IPS-20b (cell line): ENCODE results near the gene CTXN1.

Source experiments
- H3K27ac ChIP-seq: one replicate; pipeline ENCODE4 v1.5.1; 2013; ENCODE audit warnings: low read length
- H3K27me3 ChIP-seq: 2 replicates; pipeline ENCODE4 v1.6.1; 2013; ENCODE audit warnings: mild to moderate bottlenecking, low read length, inconsistent platforms; ENCODE audit not compliant: insufficient read depth
- H3K36me3 ChIP-seq: 2 replicates; pipeline ENCODE4 v1.6.1; 2013; ENCODE audit warnings: low read depth, mild to moderate bottlenecking, inconsistent platforms, low read length, moderate library complexity; ENCODE audit not compliant: insufficient read depth
- H3K4me1 ChIP-seq: 2 replicates; pipeline ENCODE4 v1.6.1; 2013; ENCODE audit warnings: mild to moderate bottlenecking, control low read depth, inconsistent platforms, low read length, moderate library complexity; ENCODE audit not compliant: insufficient read depth
- H3K4me3 ChIP-seq: 2 replicates; pipeline ENCODE4 v1.5.1; 2013; ENCODE audit warnings: mild to moderate bottlenecking, low read length, inconsistent platforms
- H3K9ac ChIP-seq: 2 replicates; pipeline ENCODE4 v1.6.1; 2013; ENCODE audit warnings: low read depth, mild to moderate bottlenecking, inconsistent platforms, low read length, moderate library complexity
- H3K9me3 ChIP-seq: 2 replicates; pipeline ENCODE4 v1.6.1; 2013; ENCODE audit warnings: mild to moderate bottlenecking, low read depth, low read length, inconsistent platforms; ENCODE audit not compliant: insufficient read depth

CTXN1 gene

DNA sequence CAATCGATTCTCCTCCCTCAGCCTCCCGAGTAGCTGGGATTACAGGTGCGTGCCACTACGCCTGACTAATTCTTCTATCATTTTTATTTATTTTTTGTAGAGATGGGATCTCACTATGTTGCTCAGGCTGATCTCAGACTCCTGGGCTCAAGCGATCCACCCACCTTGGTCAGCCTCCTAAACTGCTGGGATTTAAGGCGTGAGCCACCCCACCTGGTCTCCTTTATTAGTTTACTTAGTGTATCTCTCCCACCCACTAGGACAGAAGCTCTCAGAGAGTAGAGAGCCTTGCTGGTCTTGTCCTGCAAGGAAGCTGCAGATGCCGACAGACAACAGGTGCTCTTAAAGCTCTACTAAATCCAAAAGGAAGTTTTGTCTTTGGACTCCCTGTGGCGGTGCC, 40.1 kb downstream of the CTXN1 start:
- Histone ChIP-seq H3K4me1 (no peaks in the 10 kb centered on the region), H3K27me3 (peaks cover 24% of the 10 kb centered on the region), H3K4me3 (no peak overlapping the region), H3K27ac (no peak overlapping the region), H3K9ac (no peak overlapping the region), H3K36me3 (no peaks in the 10 kb centered on the region), H3K9me3 (no peaks in the 10 kb centered on the region)

DNA sequence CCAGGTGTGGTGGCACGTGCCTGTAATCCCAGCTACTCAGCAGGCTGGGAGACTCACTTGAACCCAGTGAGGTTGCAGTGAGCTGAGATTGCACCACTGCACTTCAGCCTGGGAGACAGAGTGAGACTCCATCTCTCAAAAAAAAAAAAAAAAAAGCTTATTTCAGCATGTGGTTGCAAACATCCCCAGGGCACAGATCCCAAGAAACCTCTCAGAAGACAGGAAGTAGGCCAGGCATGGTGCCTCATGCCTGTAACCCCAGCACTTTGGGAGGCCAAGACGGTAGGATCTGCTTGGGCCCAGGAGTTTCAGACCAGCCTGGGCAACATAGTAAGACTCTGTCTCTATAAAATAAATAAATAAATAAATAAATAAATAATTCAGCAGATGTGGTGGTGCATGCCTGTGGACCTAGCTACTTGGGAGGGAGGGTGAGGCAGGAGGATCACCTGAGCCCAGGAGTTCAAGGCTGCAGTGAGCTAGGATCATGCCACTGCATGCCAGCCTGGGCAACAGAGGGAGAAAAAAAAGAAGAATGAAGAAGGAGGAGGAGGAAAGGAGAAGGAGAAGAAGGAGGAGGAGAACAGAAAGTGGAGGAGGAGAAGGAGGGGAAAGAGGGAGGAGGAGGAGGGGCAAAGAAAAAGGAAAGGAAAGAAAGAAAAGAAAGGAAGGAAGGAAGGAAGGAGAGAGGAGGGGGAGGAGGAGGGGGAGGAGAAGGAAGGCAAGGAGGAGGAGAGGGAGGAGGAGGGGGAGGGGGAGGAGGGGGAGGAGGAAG, 42.0 kb downstream of the CTXN1 start:
- H3K4me1 ChIP-seq, result no peaks in the 10 kb centered on the region
- H3K9me3 ChIP-seq, result no peaks in the 10 kb centered on the region
- H3K9ac ChIP-seq, result no peak overlapping the region
- no peaks in the 10 kb centered on the region for H3K36me3 ChIP-seq
- peaks cover 16% of the 10 kb centered on the region for H3K27me3 ChIP-seq
- no peak overlapping the region for H3K4me3 ChIP-seq
- H3K27ac ChIP-seq, result no peak overlapping the region

DNA sequence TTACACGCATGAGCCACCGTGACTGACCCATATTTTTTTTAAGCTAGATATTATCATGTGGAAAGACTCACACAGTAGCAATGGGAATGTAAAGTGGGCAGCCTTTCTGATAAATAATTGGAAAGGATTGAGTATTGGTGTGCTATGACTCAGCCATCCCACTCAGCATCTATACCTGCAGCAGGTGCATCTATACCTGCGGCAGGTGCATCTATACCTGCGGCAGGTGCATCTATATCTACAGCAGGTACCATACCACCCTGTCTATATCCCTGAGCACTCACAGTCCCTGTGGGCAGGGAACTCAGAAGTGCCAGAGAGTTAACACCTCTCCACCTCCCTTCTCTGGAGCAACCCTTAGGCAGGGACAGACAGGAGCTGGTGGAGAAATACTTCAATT, 42.8 kb downstream of the CTXN1 start:
- Histone ChIP-seq H3K4me3 (no peak overlapping the region), H3K4me1 (no peaks in the 10 kb centered on the region), H3K9me3 (no peaks in the 10 kb centered on the region), H3K27me3 (peaks cover 9% of the 10 kb centered on the region; the same call in 1 of the 2 replicates), H3K36me3 (no peaks in the 10 kb centered on the region), H3K27ac (no peak overlapping the region), H3K9ac (no peak overlapping the region)

DNA sequence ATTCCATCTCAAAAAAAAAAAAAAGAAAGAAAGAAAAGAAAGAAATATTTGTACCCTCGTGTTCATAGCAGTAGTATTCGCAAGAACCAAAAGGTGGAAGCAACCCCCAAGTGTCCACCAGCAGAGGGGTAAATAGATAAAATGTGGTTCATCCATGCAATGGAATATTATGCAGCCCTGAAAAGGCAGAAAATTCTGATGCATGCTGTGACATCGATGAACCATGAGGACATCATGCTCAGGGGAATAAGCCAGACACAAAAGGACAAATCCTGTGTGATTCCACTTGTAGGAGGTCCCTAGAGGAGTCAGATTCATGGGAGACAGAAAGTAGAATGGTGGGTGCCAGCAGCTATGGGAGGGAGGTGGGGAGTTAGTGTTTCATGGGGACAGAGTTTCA, 44.0 kb downstream of the CTXN1 start:
- H3K4me1 ChIP-seq, result no peaks in the 10 kb centered on the region

DNA sequence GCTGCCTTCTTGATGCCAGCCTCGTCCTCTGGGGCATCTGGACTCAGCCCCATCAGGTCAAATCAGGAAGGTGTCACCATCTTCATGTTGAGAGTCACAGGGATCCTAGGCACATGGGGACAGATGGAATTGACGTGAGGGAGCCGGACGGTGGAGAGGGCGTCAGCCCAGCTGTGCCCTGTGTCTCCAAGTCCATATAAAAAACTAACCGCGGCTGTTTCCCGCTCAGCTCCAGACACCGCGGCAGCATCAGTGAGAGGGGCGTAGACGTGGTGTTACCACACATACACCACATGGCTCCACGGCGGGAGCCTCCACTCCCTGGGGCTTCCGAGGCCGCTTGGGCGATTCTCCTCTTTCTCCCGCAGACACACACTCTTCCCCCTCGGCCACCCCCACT, 46.1 kb downstream of the CTXN1 start:
- Histone ChIP-seq H3K4me3 (no peak overlapping the region), H3K27me3 (no peaks in the 10 kb centered on the region), H3K27ac (no peak overlapping the region), H3K36me3 (no peaks in the 10 kb centered on the region), H3K4me1 (no peaks in the 10 kb centered on the region), H3K9ac (no peak overlapping the region), H3K9me3 (no peaks in the 10 kb centered on the region)

More for the DNA sequence above, 44.0 kb downstream of the CTXN1 start:
- Histone ChIP-seq H3K4me3 (no peak overlapping the region), H3K27ac (no peak overlapping the region), H3K9me3 (no peaks in the 10 kb centered on the region), H3K27me3 (no peaks in the 10 kb centered on the region), H3K36me3 (no peaks in the 10 kb centered on the region), H3K9ac (no peak overlapping the region)

DNA sequence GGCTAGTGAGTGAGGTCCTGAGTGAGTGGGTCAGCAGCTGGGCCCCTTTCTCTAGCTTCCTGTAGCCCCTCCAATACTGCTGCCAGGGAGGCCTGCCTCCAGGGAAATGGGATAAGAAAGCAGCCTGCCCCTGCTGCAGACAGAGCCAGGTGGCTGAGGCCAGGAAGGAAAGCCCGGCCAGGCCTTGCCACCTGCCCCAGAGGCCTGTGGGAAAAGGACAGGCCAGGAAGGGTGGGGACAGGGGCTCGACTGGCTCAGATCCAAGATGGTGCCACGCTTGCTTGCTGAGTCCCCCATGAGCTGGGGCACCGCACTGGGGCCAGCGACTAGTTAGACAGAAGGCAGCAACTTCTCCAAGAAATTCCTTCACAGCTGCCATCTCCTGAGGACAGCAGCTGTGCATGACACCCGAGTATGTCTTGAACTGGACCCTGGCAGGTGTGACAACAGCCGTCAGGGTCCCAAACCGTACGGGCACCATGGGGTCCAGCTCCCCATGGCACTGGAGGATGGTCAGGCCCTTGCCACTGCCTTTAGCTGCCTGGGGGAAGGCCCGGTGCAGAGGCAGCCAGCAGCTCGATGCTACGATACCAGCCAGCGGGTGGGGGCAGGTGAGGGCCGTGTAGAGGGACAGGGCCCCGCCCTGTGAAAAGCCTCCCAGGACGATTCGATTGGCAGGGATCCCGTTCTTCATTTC, 46.7 kb downstream of the CTXN1 start:
- Histone ChIP-seq H3K4me1 (no peaks in the 10 kb centered on the region), H3K36me3 (no peaks in the 10 kb centered on the region), H3K9ac (no peak overlapping the region), H3K27me3 (no peaks in the 10 kb centered on the region), H3K9me3 (no peaks in the 10 kb centered on the region), H3K4me3 (no peak overlapping the region), H3K27ac (no peak overlapping the region)

DNA sequence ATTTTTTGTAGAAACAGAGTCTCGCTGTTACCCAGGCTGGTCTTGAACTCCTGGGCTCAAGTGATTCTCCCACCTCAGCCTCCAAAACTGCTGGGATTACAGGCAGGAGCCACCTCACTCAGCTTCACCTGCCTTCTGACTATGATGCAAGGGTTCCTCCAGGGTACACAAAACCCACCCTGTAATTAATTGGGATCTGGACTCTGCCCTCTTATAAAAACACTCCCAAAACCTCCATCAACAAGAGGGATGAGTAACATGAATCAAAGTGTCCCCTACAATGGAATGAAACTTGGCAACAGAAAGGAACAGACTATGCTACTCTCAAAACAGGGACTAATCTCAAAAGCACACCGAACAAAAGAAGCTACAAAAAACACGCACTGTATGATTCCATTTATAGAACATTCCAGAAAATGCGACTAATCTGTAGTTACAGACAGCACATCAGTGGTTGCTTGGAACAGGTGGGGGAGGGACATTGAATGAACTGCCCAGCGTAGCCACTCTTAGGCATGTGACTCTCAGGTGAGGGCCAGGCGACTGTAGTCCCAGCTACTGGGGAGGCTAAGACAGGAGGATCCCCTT, 48.6 kb downstream of the CTXN1 start:
- no peak overlapping the region for H3K9ac ChIP-seq
- no peak overlapping the region for H3K4me3 ChIP-seq
- H3K9me3 ChIP-seq, result no peaks in the 10 kb centered on the region
- no peaks in the 10 kb centered on the region for H3K36me3 ChIP-seq
- no peak overlapping the region for H3K27ac ChIP-seq
- H3K4me1 ChIP-seq, result no peaks in the 10 kb centered on the region
- H3K27me3 ChIP-seq, result peaks cover 14% of the 10 kb centered on the region

DNA sequence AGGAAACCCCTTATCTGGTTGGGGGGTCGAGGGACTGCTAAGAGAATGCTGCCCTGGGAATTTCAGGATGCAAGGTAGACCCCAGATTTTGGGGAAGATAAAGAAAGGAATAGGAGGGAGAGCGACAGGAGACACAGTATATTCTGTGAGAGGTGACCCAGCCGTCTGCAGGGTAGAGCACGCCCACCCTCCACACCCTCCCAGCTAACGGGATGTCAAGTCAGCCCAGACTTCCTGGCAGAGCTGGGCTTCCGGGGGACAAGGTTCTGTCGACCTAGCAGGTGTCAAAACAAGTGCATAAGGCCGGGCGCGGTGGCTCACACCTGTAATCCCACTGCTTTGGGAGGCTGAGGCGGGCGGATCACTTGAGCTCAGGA, 51.0 kb downstream of the CTXN1 start:
- Histone ChIP-seq H3K36me3 (no peaks in the 10 kb centered on the region), H3K27me3 (peaks cover 14% of the 10 kb centered on the region), H3K4me1 (no peaks in the 10 kb centered on the region; the same call in 1 of the 2 replicates), H3K9ac (peak overlapping the region; percentile 56; the same call in 1 of the 2 replicates), H3K27ac (no peak overlapping the region), H3K4me3 (peak overlapping the region; percentile 78; the same call in 1 of the 2 replicates), H3K9me3 (no peaks in the 10 kb centered on the region)
